ENCODE measurements around the gene SLC47A1.

Gene SLC47A1

DNA sequence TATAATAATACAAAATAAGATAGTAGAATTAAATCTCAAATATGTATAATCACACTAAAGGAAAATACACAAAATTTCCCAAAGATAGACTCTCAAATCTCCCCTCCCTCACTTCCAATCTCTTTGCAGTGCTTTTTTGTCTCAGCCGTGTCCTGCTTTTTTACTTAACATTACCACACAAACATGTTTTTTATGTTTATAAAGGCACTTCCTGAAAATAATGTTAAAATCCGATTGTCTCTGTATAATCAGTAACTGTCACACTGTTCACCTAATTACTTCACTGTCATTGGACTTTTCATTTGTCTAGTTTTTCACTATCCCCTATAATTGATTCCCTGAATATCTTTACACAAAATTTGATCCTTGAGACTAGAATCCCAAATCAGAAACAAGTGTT, 76.7 kb downstream of the SLC47A1 start:
- Histone ChIP-seq H3K4me3 (replicated peaks; ENCODE audit: insufficient read depth, low read length) (no peak overlapping the region), H3K27me3 (ENCODE audit: insufficient read depth, poor library complexity, severe bottlenecking) (no peaks in the 10 kb centered on the region), H3K27ac (replicated peaks) (no peak overlapping the region)
- TF ChIP-seq SPI1 (IDR thresholded peaks at IDR 0.05; ENCODE audit: borderline replicate concordance, low read depth) (peak; percentile 40; the same call in 1 of the 2 replicates), GABPA (IDR thresholded peaks at IDR 0.05; ENCODE audit: low read depth) (no peak)
- no peak for DNase-seq (ENCODE audit: low read depth in 1 of 2, low spot score in 1 of 2)

DNA sequence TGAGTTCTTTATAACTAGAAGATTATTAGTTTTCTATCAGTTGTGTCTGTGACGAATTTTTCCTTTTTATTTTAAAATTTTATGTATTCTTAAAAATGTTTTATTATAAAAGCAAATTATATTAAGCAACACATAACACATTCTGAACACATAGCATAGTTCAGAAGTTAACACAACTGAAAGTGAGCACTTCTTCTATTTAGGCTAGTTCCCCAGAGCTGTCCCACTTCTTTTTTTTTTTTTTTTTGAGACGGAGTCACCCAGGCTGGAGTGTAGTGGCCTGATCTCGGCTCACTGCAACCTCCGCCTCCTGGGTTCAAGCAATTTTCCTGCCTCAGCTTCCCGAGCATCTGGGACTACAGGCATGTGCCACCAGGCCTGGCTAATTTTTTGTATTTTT, 77.2 kb downstream of the SLC47A1 start:
- TF ChIP-seq, protein P1, sequence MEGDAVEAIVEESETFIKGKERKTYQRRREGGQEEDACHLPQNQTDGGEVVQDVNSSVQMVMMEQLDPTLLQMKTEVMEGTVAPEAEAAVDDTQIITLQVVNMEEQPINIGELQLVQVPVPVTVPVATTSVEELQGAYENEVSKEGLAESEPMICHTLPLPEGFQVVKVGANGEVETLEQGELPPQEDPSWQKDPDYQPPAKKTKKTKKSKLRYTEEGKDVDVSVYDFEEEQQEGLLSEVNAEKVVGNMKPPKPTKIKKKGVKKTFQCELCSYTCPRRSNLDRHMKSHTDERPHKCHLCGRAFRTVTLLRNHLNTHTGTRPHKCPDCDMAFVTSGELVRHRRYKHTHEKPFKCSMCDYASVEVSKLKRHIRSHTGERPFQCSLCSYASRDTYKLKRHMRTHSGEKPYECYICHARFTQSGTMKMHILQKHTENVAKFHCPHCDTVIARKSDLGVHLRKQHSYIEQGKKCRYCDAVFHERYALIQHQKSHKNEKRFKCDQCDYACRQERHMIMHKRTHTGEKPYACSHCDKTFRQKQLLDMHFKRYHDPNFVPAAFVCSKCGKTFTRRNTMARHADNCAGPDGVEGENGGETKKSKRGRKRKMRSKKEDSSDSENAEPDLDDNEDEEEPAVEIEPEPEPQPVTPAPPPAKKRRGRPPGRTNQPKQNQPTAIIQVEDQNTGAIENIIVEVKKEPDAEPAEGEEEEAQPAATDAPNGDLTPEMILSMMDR (IDR thresholded peaks at IDR 0.05; ENCODE audit: insufficient read depth, low read length): no peak
- TF ChIP-seq SPI1 (IDR thresholded peaks at IDR 0.05; ENCODE audit: borderline replicate concordance, low read depth) (no peak; the same call in 1 of the 2 replicates), GABPA (IDR thresholded peaks at IDR 0.05; ENCODE audit: low read depth) (no peak), POLR2AphosphoS5 (IDR thresholded peaks at IDR 0.05; ENCODE audit: low read depth) (no peak)
- TF ChIP-seq, protein P2, sequence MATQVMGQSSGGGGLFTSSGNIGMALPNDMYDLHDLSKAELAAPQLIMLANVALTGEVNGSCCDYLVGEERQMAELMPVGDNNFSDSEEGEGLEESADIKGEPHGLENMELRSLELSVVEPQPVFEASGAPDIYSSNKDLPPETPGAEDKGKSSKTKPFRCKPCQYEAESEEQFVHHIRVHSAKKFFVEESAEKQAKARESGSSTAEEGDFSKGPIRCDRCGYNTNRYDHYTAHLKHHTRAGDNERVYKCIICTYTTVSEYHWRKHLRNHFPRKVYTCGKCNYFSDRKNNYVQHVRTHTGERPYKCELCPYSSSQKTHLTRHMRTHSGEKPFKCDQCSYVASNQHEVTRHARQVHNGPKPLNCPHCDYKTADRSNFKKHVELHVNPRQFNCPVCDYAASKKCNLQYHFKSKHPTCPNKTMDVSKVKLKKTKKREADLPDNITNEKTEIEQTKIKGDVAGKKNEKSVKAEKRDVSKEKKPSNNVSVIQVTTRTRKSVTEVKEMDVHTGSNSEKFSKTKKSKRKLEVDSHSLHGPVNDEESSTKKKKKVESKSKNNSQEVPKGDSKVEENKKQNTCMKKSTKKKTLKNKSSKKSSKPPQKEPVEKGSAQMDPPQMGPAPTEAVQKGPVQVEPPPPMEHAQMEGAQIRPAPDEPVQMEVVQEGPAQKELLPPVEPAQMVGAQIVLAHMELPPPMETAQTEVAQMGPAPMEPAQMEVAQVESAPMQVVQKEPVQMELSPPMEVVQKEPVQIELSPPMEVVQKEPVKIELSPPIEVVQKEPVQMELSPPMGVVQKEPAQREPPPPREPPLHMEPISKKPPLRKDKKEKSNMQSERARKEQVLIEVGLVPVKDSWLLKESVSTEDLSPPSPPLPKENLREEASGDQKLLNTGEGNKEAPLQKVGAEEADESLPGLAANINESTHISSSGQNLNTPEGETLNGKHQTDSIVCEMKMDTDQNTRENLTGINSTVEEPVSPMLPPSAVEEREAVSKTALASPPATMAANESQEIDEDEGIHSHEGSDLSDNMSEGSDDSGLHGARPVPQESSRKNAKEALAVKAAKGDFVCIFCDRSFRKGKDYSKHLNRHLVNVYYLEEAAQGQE (IDR thresholded peaks at IDR 0.05; ENCODE audit: insufficient replicate concordance, low read depth): no peak
- H3K27me3 ChIP-seq (ENCODE audit: insufficient read depth, poor library complexity, severe bottlenecking): no peaks in the 10 kb centered on the region
- DNase-seq (ENCODE audit: low read depth in 1 of 2, low spot score in 1 of 2): no peak
- no peak overlapping the region for H3K27ac ChIP-seq (replicated peaks)
- no peak overlapping the region for H3K4me3 ChIP-seq (replicated peaks; ENCODE audit: insufficient read depth, low read length)

DNA sequence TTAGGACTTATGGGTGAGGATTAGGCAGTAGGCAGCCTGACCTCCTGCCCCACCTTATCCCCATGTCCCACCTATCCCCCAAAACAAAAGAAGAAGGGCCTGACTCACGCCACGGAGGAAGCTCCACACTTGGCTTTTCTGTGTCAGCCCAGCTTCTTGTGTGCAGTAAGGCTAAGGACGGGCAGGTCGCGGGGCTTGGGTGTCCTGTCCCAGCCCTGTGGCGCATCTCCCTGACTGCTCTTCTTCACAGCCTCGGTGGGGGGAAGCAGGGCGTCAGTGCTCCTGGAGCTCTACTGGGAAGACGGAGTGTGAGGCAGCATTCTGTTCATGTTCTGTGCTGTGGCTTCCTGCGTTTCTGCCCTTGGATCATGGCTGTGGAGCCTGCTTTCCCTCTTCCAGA, 80.3 kb downstream of the SLC47A1 start:
- no peak for DNase-seq (ENCODE audit: low read depth in 1 of 2, low spot score in 1 of 2)
- no peaks in the 10 kb centered on the region for H3K27me3 ChIP-seq (ENCODE audit: insufficient read depth, poor library complexity, severe bottlenecking)
- no peak overlapping the region for H3K4me3 ChIP-seq (replicated peaks; ENCODE audit: insufficient read depth, low read length)
- TF ChIP-seq, protein P1 (IDR thresholded peaks at IDR 0.05; ENCODE audit: insufficient read depth, low read length): no peak
- no peak for TF ChIP-seq POLR2AphosphoS5 (IDR thresholded peaks at IDR 0.05; ENCODE audit: low read depth)
- TF ChIP-seq GABPA (IDR thresholded peaks at IDR 0.05; ENCODE audit: low read depth): no peak
- TF ChIP-seq, protein P2 (IDR thresholded peaks at IDR 0.05; ENCODE audit: insufficient replicate concordance, low read depth): no peak
- no peak for TF ChIP-seq SPI1 (IDR thresholded peaks at IDR 0.05; ENCODE audit: borderline replicate concordance, low read depth)
- H3K27ac ChIP-seq (replicated peaks): no peak overlapping the region

DNA sequence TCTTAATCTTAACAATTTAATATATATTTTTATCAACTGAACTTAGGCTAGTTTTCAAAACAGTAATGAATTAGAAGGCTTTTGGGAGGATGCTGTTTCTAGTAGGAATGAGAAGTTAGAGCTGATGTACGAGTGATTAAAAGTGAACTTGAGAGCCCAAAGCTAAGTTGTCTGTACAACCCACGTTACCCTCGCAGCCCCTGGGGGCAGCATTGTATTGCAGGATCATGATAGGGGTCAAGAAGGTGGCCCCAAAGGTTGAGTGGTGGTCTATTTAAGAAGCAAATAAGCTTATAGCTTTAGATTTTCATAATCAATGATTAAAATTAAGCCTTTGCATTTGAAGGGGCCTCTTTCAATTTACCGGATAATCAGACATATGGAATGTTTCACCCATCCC, 81.2 kb downstream of the SLC47A1 start:
- no peak overlapping the region for H3K27ac ChIP-seq (replicated peaks)
- TF ChIP-seq POLR2AphosphoS5 (IDR thresholded peaks at IDR 0.05; ENCODE audit: low read depth): no peak
- TF ChIP-seq SPI1 (IDR thresholded peaks at IDR 0.05; ENCODE audit: borderline replicate concordance, low read depth): no peak
- TF ChIP-seq GABPA (IDR thresholded peaks at IDR 0.05; ENCODE audit: low read depth): no peak
- TF ChIP-seq, protein P1 (IDR thresholded peaks at IDR 0.05; ENCODE audit: insufficient read depth, low read length): no peak
- TF ChIP-seq, protein P2 (IDR thresholded peaks at IDR 0.05; ENCODE audit: insufficient replicate concordance, low read depth): no peak
- H3K4me3 ChIP-seq (replicated peaks; ENCODE audit: insufficient read depth, low read length): no peak overlapping the region
- DNase-seq (ENCODE audit: low read depth in 1 of 2, low spot score in 1 of 2): no peak
- H3K27me3 ChIP-seq (ENCODE audit: insufficient read depth, poor library complexity, severe bottlenecking): no peaks in the 10 kb centered on the region
